IMR-90 (cell line): ENCODE data around the gene KDELR3. TPM values are rescaled to one million over a fixed set of nuclear protein-coding genes. Genes with fewer than 3 reads are reported as not detected.

Source experiments
- ATAC-seq: fragments of 200-7000 bp; cut with Tn5 transposase; 2 replicates; pipeline ENCODE4 v1.9.1; 2020; ENCODE audit warnings: low read depth, mild to moderate bottlenecking, moderate library complexity
- BruUV-seq: library from RNA; stranded (reverse); fragments of 400-500 nt; replicated peaks from 2 replicates; lab custom pipeline; 2021; lab: Mats Ljungman, UMichigan
- CTCF ChIA-PET: fragments of 300-600 bp; formaldehyde crosslinking; extraction: SDS; loops from one replicate; lab custom pipeline; 2021; ENCODE audit warnings: antibody characterized with exemption; lab: Yijun Ruan, JAX
- POLR2A ChIA-PET: fragments of 300-600 bp; sonication (Branson Sonifier 250); formaldehyde crosslinking; loops from one replicate; lab custom pipeline; 2022; ENCODE audit warnings: antibody characterized with exemption; ENCODE audit not compliant: unreplicated experiment; lab: Charles Lee
- DNase-seq: peaks from one replicate; pipeline ENCODE4 v3.0.0; 2013
- H2AFZ ChIP-seq: replicated peaks from 2 replicates; pipeline ENCODE3; 2013; ENCODE audit warnings: low read length, mild to moderate bottlenecking; ENCODE audit not compliant: poor library complexity
- H2AK5ac ChIP-seq: 2 replicates; pipeline ENCODE4 v1.6.1; 2013; ENCODE audit warnings: low read depth, low read length, inconsistent platforms
- H2AK9ac ChIP-seq: replicated peaks from 2 replicates; pipeline ENCODE3; 2013; ENCODE audit warnings: mild to moderate bottlenecking, low read depth, low read length, moderate library complexity; ENCODE audit not compliant: poor library complexity
- H2BK120ac ChIP-seq: 2 replicates; pipeline ENCODE4 v1.6.1; 2013; ENCODE audit warnings: low read depth, low read length, inconsistent platforms
- H2BK15ac ChIP-seq: 3 replicates; pipeline ENCODE4 v1.6.1; 2013; ENCODE audit warnings: low read depth, low read length, inconsistent platforms
- H2BK20ac ChIP-seq: 2 replicates; pipeline ENCODE4 v1.6.1; 2013; ENCODE audit warnings: low read depth, mild to moderate bottlenecking, inconsistent platforms, low read length, moderate library complexity
- H2BK5ac ChIP-seq: 2 replicates; pipeline ENCODE4 v1.6.1; 2013; ENCODE audit warnings: mild to moderate bottlenecking, low read depth, low read length, inconsistent platforms; ENCODE audit not compliant: poor library complexity, severe bottlenecking
- H3K14ac ChIP-seq: replicated peaks from 2 replicates; pipeline ENCODE4 v1.6.1; 2013; ENCODE audit warnings: low read depth, low read length, inconsistent platforms
- H3K18ac ChIP-seq: 2 replicates; pipeline ENCODE4 v1.6.1; 2013; ENCODE audit warnings: low read depth, low read length, control low read depth
- H3K23ac ChIP-seq: 2 replicates; pipeline ENCODE4 v1.6.1; 2013; ENCODE audit warnings: low read depth, low read length, inconsistent platforms
- H3K27ac ChIP-seq: 2 replicates; pipeline ENCODE4 v1.5.1; 2013; ENCODE audit warnings: mild to moderate bottlenecking, control low read depth, low read length; ENCODE audit not compliant: insufficient read depth
- H3K27me3 ChIP-seq: 2 replicates; pipeline ENCODE4 v1.6.1; 2013; ENCODE audit warnings: low read length; ENCODE audit not compliant: control insufficient read depth, insufficient read depth
- H3K36me3 ChIP-seq: 2 replicates; pipeline ENCODE4 v1.6.1; 2013; ENCODE audit warnings: low read length, mixed read lengths; ENCODE audit not compliant: control insufficient read depth, insufficient read depth
- H3K4ac ChIP-seq: 2 replicates; pipeline ENCODE4 v1.6.1; 2013; ENCODE audit warnings: low read depth, low read length, inconsistent platforms
- H3K4me1 ChIP-seq: 2 replicates; pipeline ENCODE4 v1.6.1; 2013; ENCODE audit warnings: low read length, mixed read lengths; ENCODE audit not compliant: control insufficient read depth, insufficient read depth
- H3K4me2 ChIP-seq: 2 replicates; pipeline ENCODE4 v1.6.1; 2013; ENCODE audit warnings: low read depth, mild to moderate bottlenecking, control low read depth, low read length, moderate library complexity
- H3K4me3 ChIP-seq: 2 replicates; pipeline ENCODE4 v1.5.1; 2013; ENCODE audit warnings: low read depth, mild to moderate bottlenecking, control low read depth, low read length, moderate library complexity; ENCODE audit not compliant: insufficient read depth
- H3K56ac ChIP-seq: 2 replicates; pipeline ENCODE4 v1.6.1; 2013; ENCODE audit warnings: low read length, inconsistent platforms; ENCODE audit not compliant: insufficient read depth; ENCODE audit errors: extremely low read depth
- H3K79me1 ChIP-seq, 2 experiments: 2 replicates each; pipeline ENCODE4 v1.6.1; 2013; ENCODE audit warnings: low read length in 2 of 2, inconsistent platforms in 1 of 2, low read depth in 1 of 2
- H3K9ac ChIP-seq: 2 replicates; pipeline ENCODE4 v1.6.1; 2013; ENCODE audit warnings: low read depth, low read length, control low read depth
- H3K9me1 ChIP-seq: 2 replicates; pipeline ENCODE4 v1.6.1; 2013; ENCODE audit warnings: low read length, inconsistent platforms; ENCODE audit not compliant: insufficient read depth
- H3K9me3 ChIP-seq: 2 replicates; pipeline ENCODE4 v1.6.1; 2013; ENCODE audit warnings: low read length; ENCODE audit not compliant: control insufficient read depth, insufficient read depth
- H4K20me1 ChIP-seq: 2 replicates; pipeline ENCODE4 v1.6.1; 2013; ENCODE audit warnings: low read length, inconsistent platforms; ENCODE audit not compliant: insufficient read depth
- H4K5ac ChIP-seq: 2 replicates; pipeline ENCODE4 v1.6.1; 2013; ENCODE audit warnings: mild to moderate bottlenecking, low read depth, low read length, control low read depth
- H4K8ac ChIP-seq, 2 experiments: 2 replicates each; pipeline ENCODE4 v1.6.1; 2013; ENCODE audit warnings: low read depth in 2 of 2, low read length in 2 of 2, control low read depth in 1 of 2, inconsistent platforms in 1 of 2
- H4K91ac ChIP-seq: 2 replicates; pipeline ENCODE4 v1.6.1; 2013; ENCODE audit warnings: low read depth, low read length, inconsistent platforms; ENCODE audit not compliant: insufficient read depth
- CEBPB ChIP-seq: IDR thresholded peaks from 2 replicates; pipeline ENCODE4 v1.6.1; 2012; ENCODE audit warnings: low read depth, low read length, improper control_type of control experiment
- CHD1 ChIP-seq: IDR thresholded peaks from 2 replicates; pipeline ENCODE4 v1.6.1; 2012; ENCODE audit warnings: low read depth, low read length, improper control_type of control experiment
- FOS ChIP-seq: fragments of 150-350 bp; IDR thresholded peaks from 2 replicates; pipeline ENCODE4 v1.6.1; 2016; ENCODE audit warnings: low read depth, low read length
- POLR2A ChIP-seq: IDR thresholded peaks from 2 replicates; pipeline ENCODE4 v1.6.1; 2012; ENCODE audit warnings: mild to moderate bottlenecking, low read depth, low read length
- WGBS, 2 experiments: methylation state at CpG; one replicate each; pipeline versions ENCODE4 v1.1.5 to v1.1.7; 2013; ENCODE audit warnings: missing lambda C conversion rate in 2 of 2; ENCODE audit not compliant: insufficient read length in 1 of 2; ENCODE audit errors: extremely low coverage in 2 of 2; 5-methylcytosine and 5-hydroxymethylcytosine counted together
- dilution Hi-C: fragments of 300-500 bp; cut with HindIII; formaldehyde crosslinking; loops from one replicate; pipeline ENCODE4 v1.14.3; 2018; ENCODE audit warnings: low sequenced_read_pairs; ENCODE audit not compliant: unreplicated experiment
- in situ Hi-C: fragments of 300-500 bp; cut with MboI; formaldehyde crosslinking; loops from 3 replicates; pipeline ENCODE4 v1.14.3; 2019; ENCODE audit warnings: low sequenced_read_pairs, inconsistent platforms, mixed read lengths
- intact Hi-C: fragments of 100-400 bp; cut with micrococcal nuclease; formaldehyde crosslinking; loops from 2 replicates; pipeline ENCODE4 v1.10.0; 2022
- polyA plus RNA-seq, 3 experiments: library from polyadenylated mRNA; depleted of rRNA; stranded (reverse); fragments of >200 nt; gene quantifications; 2 replicates each; pipeline ENCODE4 v1.2.3, GENCODE V29; 2012; ENCODE audit warnings: low replicate concordance in 1 of 3
- total RNA-seq: library from RNA; depleted of rRNA; stranded (reverse); fragments of >200 nt; gene quantifications from 2 replicates; pipeline ENCODE4 v1.2.3, GENCODE V29; 2012

The KDELR3 gene
- total and polyA plus RNA-seq, 2 of the 4 experiments (the other 2 are of a cell fraction) = 129 to 224 TPM

DNA sequence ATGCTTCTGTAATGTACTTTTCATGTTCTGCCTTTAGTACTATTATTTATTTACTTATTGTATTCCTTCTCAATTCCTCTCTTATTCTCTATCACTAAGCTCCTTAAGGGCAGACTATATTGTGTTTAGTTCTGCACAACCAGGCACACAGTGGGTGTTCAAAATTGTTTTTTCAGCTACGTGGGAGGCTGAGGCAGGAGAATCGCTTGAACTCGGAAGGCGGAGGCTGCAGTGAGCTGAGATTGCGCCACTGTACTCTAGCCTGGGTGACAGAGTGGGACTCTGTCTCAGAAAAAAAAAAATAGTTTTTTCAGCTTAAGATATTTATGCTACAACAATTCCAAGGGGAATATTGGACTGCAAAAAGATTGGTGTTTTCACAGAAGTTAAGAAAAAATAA lies 55.6 kb downstream of the KDELR3 start:
- ATAC-seq (no peak), DNase-seq (no peak)
- no peaks in the 10 kb centered on the region for H3K79me1 ChIP-seq
- no peak overlapping the region for H3K4ac ChIP-seq
- H3K4me1 ChIP-seq = no peaks in the 10 kb centered on the region
- no peak overlapping the region for H3K23ac ChIP-seq
- dilution Hi-C loops (no loop called here), in situ Hi-C loops (no loop called here), intact Hi-C loops (no loop called here)
- H2AK5ac ChIP-seq = no peak overlapping the region
- H3K9me3 ChIP-seq = no peaks in the 10 kb centered on the region
- H3K9ac ChIP-seq = no peak overlapping the region
- WGBS, 2 experiments = no CpG with 5 or more reads among the region's 5 CpGs
- H4K8ac ChIP-seq = no peak overlapping the region
- H3K56ac ChIP-seq = no peak overlapping the region
- H3K18ac ChIP-seq = no peak overlapping the region
- no peak overlapping the region for H2BK20ac ChIP-seq
- no peak overlapping the region for H2BK5ac ChIP-seq
- H3K9me1 ChIP-seq = no peaks in the 10 kb centered on the region
- POLR2A ChIA-PET = no interaction called here
- no peak overlapping the region for H3K4me3 ChIP-seq
- TF ChIP-seq CEBPB = no peak
- no peak for TF ChIP-seq FOS
- no peak for TF ChIP-seq CHD1
- no peak for TF ChIP-seq POLR2A
- H4K20me1 ChIP-seq = no peaks in the 10 kb centered on the region
- no peak overlapping the region for H4K91ac ChIP-seq
- no peaks in the 10 kb centered on the region for H3K36me3 ChIP-seq
- H2BK120ac ChIP-seq = no peak overlapping the region
- BruUV-seq = no TSS peak
- no peak overlapping the region for H2BK15ac ChIP-seq
- H2AK9ac ChIP-seq = no peak overlapping the region
- H4K5ac ChIP-seq = no peak overlapping the region
- no peak overlapping the region for H3K14ac ChIP-seq
- CTCF ChIA-PET = no interaction called here
- H3K27ac ChIP-seq = no peak overlapping the region
- H2AFZ ChIP-seq = no peak overlapping the region
- H3K27me3 ChIP-seq = peaks cover 10% of the 10 kb centered on the region
- no peak overlapping the region for H3K4me2 ChIP-seq
